IMR-90 (cell line): ENCODE data around the gene UNC93A. TPM values are rescaled to one million over a fixed set of nuclear protein-coding genes. Genes with fewer than 3 reads are reported as not detected.

ENCODE experiments used
- ATAC-seq: fragments of 200-7000 bp; cut with Tn5 transposase; 2 replicates; pipeline ENCODE4 v1.9.1; 2020; ENCODE audit warnings: low read depth, mild to moderate bottlenecking, moderate library complexity
- BruUV-seq: library from RNA; stranded (reverse); fragments of 400-500 nt; replicated peaks from 2 replicates; lab custom pipeline; 2021; lab: Mats Ljungman, UMichigan
- CTCF ChIA-PET: fragments of 300-600 bp; formaldehyde crosslinking; extraction: SDS; loops from one replicate; lab custom pipeline; 2021; ENCODE audit warnings: antibody characterized with exemption; lab: Yijun Ruan, JAX
- POLR2A ChIA-PET: fragments of 300-600 bp; sonication (Branson Sonifier 250); formaldehyde crosslinking; loops from one replicate; lab custom pipeline; 2022; ENCODE audit warnings: antibody characterized with exemption; ENCODE audit not compliant: unreplicated experiment; lab: Charles Lee
- DNase-seq: peaks from one replicate; pipeline ENCODE4 v3.0.0; 2013
- H2AFZ ChIP-seq: replicated peaks from 2 replicates; pipeline ENCODE3; 2013; ENCODE audit warnings: low read length, mild to moderate bottlenecking; ENCODE audit not compliant: poor library complexity
- H2AK5ac ChIP-seq: 2 replicates; pipeline ENCODE4 v1.6.1; 2013; ENCODE audit warnings: low read depth, low read length, inconsistent platforms
- H2AK9ac ChIP-seq: replicated peaks from 2 replicates; pipeline ENCODE3; 2013; ENCODE audit warnings: mild to moderate bottlenecking, low read depth, low read length, moderate library complexity; ENCODE audit not compliant: poor library complexity
- H2BK120ac ChIP-seq: 2 replicates; pipeline ENCODE4 v1.6.1; 2013; ENCODE audit warnings: low read depth, low read length, inconsistent platforms
- H2BK15ac ChIP-seq: 3 replicates; pipeline ENCODE4 v1.6.1; 2013; ENCODE audit warnings: low read depth, low read length, inconsistent platforms
- H2BK20ac ChIP-seq: 2 replicates; pipeline ENCODE4 v1.6.1; 2013; ENCODE audit warnings: low read depth, mild to moderate bottlenecking, inconsistent platforms, low read length, moderate library complexity
- H2BK5ac ChIP-seq: 2 replicates; pipeline ENCODE4 v1.6.1; 2013; ENCODE audit warnings: mild to moderate bottlenecking, low read depth, low read length, inconsistent platforms; ENCODE audit not compliant: poor library complexity, severe bottlenecking
- H3K14ac ChIP-seq: replicated peaks from 2 replicates; pipeline ENCODE4 v1.6.1; 2013; ENCODE audit warnings: low read depth, low read length, inconsistent platforms
- H3K18ac ChIP-seq: 2 replicates; pipeline ENCODE4 v1.6.1; 2013; ENCODE audit warnings: low read depth, low read length, control low read depth
- H3K23ac ChIP-seq: 2 replicates; pipeline ENCODE4 v1.6.1; 2013; ENCODE audit warnings: low read depth, low read length, inconsistent platforms
- H3K27ac ChIP-seq: 2 replicates; pipeline ENCODE4 v1.5.1; 2013; ENCODE audit warnings: mild to moderate bottlenecking, control low read depth, low read length; ENCODE audit not compliant: insufficient read depth
- H3K27me3 ChIP-seq: 2 replicates; pipeline ENCODE4 v1.6.1; 2013; ENCODE audit warnings: low read length; ENCODE audit not compliant: control insufficient read depth, insufficient read depth
- H3K36me3 ChIP-seq: 2 replicates; pipeline ENCODE4 v1.6.1; 2013; ENCODE audit warnings: low read length, mixed read lengths; ENCODE audit not compliant: control insufficient read depth, insufficient read depth
- H3K4ac ChIP-seq: 2 replicates; pipeline ENCODE4 v1.6.1; 2013; ENCODE audit warnings: low read depth, low read length, inconsistent platforms
- H3K4me1 ChIP-seq: 2 replicates; pipeline ENCODE4 v1.6.1; 2013; ENCODE audit warnings: low read length, mixed read lengths; ENCODE audit not compliant: control insufficient read depth, insufficient read depth
- H3K4me2 ChIP-seq: 2 replicates; pipeline ENCODE4 v1.6.1; 2013; ENCODE audit warnings: low read depth, mild to moderate bottlenecking, control low read depth, low read length, moderate library complexity
- H3K4me3 ChIP-seq: 2 replicates; pipeline ENCODE4 v1.5.1; 2013; ENCODE audit warnings: low read depth, mild to moderate bottlenecking, control low read depth, low read length, moderate library complexity; ENCODE audit not compliant: insufficient read depth
- H3K56ac ChIP-seq: 2 replicates; pipeline ENCODE4 v1.6.1; 2013; ENCODE audit warnings: low read length, inconsistent platforms; ENCODE audit not compliant: insufficient read depth; ENCODE audit errors: extremely low read depth
- H3K79me1 ChIP-seq, 2 experiments: 2 replicates each; pipeline ENCODE4 v1.6.1; 2013; ENCODE audit warnings: low read length in 2 of 2, inconsistent platforms in 1 of 2, low read depth in 1 of 2
- H3K9ac ChIP-seq: 2 replicates; pipeline ENCODE4 v1.6.1; 2013; ENCODE audit warnings: low read depth, low read length, control low read depth
- H3K9me1 ChIP-seq: 2 replicates; pipeline ENCODE4 v1.6.1; 2013; ENCODE audit warnings: low read length, inconsistent platforms; ENCODE audit not compliant: insufficient read depth
- H3K9me3 ChIP-seq: 2 replicates; pipeline ENCODE4 v1.6.1; 2013; ENCODE audit warnings: low read length; ENCODE audit not compliant: control insufficient read depth, insufficient read depth
- H4K20me1 ChIP-seq: 2 replicates; pipeline ENCODE4 v1.6.1; 2013; ENCODE audit warnings: low read length, inconsistent platforms; ENCODE audit not compliant: insufficient read depth
- H4K5ac ChIP-seq: 2 replicates; pipeline ENCODE4 v1.6.1; 2013; ENCODE audit warnings: mild to moderate bottlenecking, low read depth, low read length, control low read depth
- H4K8ac ChIP-seq, 2 experiments: 2 replicates each; pipeline ENCODE4 v1.6.1; 2013; ENCODE audit warnings: low read depth in 2 of 2, low read length in 2 of 2, control low read depth in 1 of 2, inconsistent platforms in 1 of 2
- H4K91ac ChIP-seq: 2 replicates; pipeline ENCODE4 v1.6.1; 2013; ENCODE audit warnings: low read depth, low read length, inconsistent platforms; ENCODE audit not compliant: insufficient read depth
- BHLHE40 ChIP-seq: fragments of 150-350 bp; IDR thresholded peaks from 2 replicates; pipeline ENCODE4 v1.6.1; 2016; ENCODE audit warnings: mild to moderate bottlenecking, low read depth, low read length
- CTCF ChIP-seq: conservative IDR thresholded peaks from 2 replicates; pipeline ENCODE4 v1.5.1; 2012; ENCODE audit warnings: mild to moderate bottlenecking, low read depth, low read length, improper control_type of control experiment
- ELK1 ChIP-seq: fragments of 150-350 bp; IDR thresholded peaks from 2 replicates; pipeline ENCODE4 v1.6.1; 2016; ENCODE audit warnings: low read depth, mild to moderate bottlenecking, low read length, moderate library complexity, borderline replicate concordance
- MXI1 ChIP-seq: IDR thresholded peaks from 2 replicates; pipeline ENCODE4 v1.6.1; 2012; ENCODE audit warnings: low read depth, mild to moderate bottlenecking, low read length, moderate library complexity, borderline replicate concordance
- NFE2L2 ChIP-seq: fragments of 150-350 bp; IDR thresholded peaks from 2 replicates; pipeline ENCODE4 v1.6.1; 2016; ENCODE audit warnings: low read depth, mild to moderate bottlenecking, low read length
- RFX5 ChIP-seq: IDR thresholded peaks from 2 replicates; pipeline ENCODE4 v1.8.0; 2012; ENCODE audit warnings: low read depth, mild to moderate bottlenecking, low read length, moderate library complexity
- USF2 ChIP-seq: fragments of 150-350 bp; IDR thresholded peaks from 2 replicates; pipeline ENCODE4 v1.6.1; 2017; ENCODE audit warnings: mild to moderate bottlenecking, antibody characterized with exemption, low read length, low read depth
- WGBS, 2 experiments: methylation state at CpG; one replicate each; pipeline versions ENCODE4 v1.1.5 to v1.1.7; 2013; ENCODE audit warnings: missing lambda C conversion rate in 2 of 2; ENCODE audit not compliant: insufficient read length in 1 of 2; ENCODE audit errors: extremely low coverage in 2 of 2; 5-methylcytosine and 5-hydroxymethylcytosine counted together
- dilution Hi-C: fragments of 300-500 bp; cut with HindIII; formaldehyde crosslinking; loops from one replicate; pipeline ENCODE4 v1.14.3; 2018; ENCODE audit warnings: low sequenced_read_pairs; ENCODE audit not compliant: unreplicated experiment
- in situ Hi-C: fragments of 300-500 bp; cut with MboI; formaldehyde crosslinking; loops from 3 replicates; pipeline ENCODE4 v1.14.3; 2019; ENCODE audit warnings: low sequenced_read_pairs, inconsistent platforms, mixed read lengths
- intact Hi-C: fragments of 100-400 bp; cut with micrococcal nuclease; formaldehyde crosslinking; loops from 2 replicates; pipeline ENCODE4 v1.10.0; 2022
- polyA plus RNA-seq, 3 experiments: library from polyadenylated mRNA; depleted of rRNA; stranded (reverse); fragments of >200 nt; gene quantifications; 2 replicates each; pipeline ENCODE4 v1.2.3, GENCODE V29; 2012; ENCODE audit warnings: low replicate concordance in 1 of 3
- total RNA-seq: library from RNA; depleted of rRNA; stranded (reverse); fragments of >200 nt; gene quantifications from 2 replicates; pipeline ENCODE4 v1.2.3, GENCODE V29; 2012

UNC93A gene
- total and polyA plus RNA-seq, 2 of the 4 experiments (the other 2 are of a cell fraction) = not detected

- Histone ChIP-seq H3K9me3 (peaks cover 16% of the 10 kb centered on the region), H2BK120ac (no peak overlapping the region), H2AK9ac (no peak overlapping the region), H4K20me1 (no peaks in the 10 kb centered on the region), H3K23ac (no peak overlapping the region), H4K5ac (no peak overlapping the region), H3K14ac (no peak overlapping the region), H3K4ac (no peak overlapping the region), H3K27me3 (no peaks in the 10 kb centered on the region), H3K36me3 (no peaks in the 10 kb centered on the region), H3K56ac (no peak overlapping the region), H4K91ac (no peak overlapping the region), H3K9me1 (no peaks in the 10 kb centered on the region), H2BK15ac (no peak overlapping the region), H3K4me2 (no peak overlapping the region), H2AFZ (no peak overlapping the region), H3K27ac (no peak overlapping the region), H3K4me3 (no peak overlapping the region), H2BK5ac (no peak overlapping the region), H2AK5ac (no peak overlapping the region), H3K18ac (no peak overlapping the region), H2BK20ac (no peak overlapping the region), H3K9ac (no peak overlapping the region), H3K4me1 (no peaks in the 10 kb centered on the region), H4K8ac (no peak overlapping the region), H3K79me1 (no peaks in the 10 kb centered on the region)
- in situ Hi-C loops = no loop called here
- no peak for ATAC-seq
- intact Hi-C loops = no loop called here
- dilution Hi-C loops = no loop called here
- CTCF ChIA-PET = no interaction called here
- BruUV-seq = no TSS peak
- no peak for DNase-seq
- no peak for TF ChIP-seq MXI1
- no peak for TF ChIP-seq BHLHE40
- TF ChIP-seq CTCF = no peak
- no peak for TF ChIP-seq ELK1
- TF ChIP-seq NFE2L2 = no peak
- TF ChIP-seq RFX5 = no peak
- no peak for TF ChIP-seq USF2
- 42% methylated on average over 3 of the region's 19 CpGs; no CpG with 5 or more reads in 1 of the 2 experiments for WGBS, 2 experiments
- POLR2A ChIA-PET = no interaction called here
Observed at GRCh38 chr6:167349631-167350274, 58.6 kb downstream of the UNC93A start.
